ENCODE results near the gene CAV1.

The CAV1 gene

DNA sequence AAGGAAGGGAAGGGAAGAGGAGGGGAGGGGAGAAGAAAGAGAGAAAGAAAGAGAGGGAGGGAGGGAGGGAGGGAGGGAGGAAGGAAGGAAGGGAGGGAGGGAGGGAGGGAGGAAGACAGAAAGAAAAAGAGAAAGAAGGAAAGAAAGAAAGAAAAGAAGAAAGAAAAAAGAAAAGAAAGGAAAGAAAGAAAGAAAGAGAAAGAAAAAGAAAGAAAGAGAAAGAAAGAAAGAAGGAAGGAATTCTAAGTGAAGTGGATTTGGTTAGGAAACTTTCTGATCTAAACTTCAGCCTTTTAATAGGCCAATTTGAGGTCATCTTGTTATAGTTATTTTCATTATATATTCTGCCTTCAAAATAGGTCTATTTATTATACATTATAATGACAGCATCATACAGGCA lies 21.0 kb upstream of the CAV1 start:
- no peak for DNase-seq (ENCODE audit: low read depth in 3 of 3)

GRCh38 chr7:116505278-116505677 lies 19.6 kb upstream of the CAV1 start:
- DNase-seq (ENCODE audit: low read depth in 3 of 3): no peak

- DNase-seq (ENCODE audit: low read depth in 3 of 3): no peak
Observed at GRCh38 chr7:116505823-116506222, 19.0 kb upstream of the CAV1 start.

DNA sequence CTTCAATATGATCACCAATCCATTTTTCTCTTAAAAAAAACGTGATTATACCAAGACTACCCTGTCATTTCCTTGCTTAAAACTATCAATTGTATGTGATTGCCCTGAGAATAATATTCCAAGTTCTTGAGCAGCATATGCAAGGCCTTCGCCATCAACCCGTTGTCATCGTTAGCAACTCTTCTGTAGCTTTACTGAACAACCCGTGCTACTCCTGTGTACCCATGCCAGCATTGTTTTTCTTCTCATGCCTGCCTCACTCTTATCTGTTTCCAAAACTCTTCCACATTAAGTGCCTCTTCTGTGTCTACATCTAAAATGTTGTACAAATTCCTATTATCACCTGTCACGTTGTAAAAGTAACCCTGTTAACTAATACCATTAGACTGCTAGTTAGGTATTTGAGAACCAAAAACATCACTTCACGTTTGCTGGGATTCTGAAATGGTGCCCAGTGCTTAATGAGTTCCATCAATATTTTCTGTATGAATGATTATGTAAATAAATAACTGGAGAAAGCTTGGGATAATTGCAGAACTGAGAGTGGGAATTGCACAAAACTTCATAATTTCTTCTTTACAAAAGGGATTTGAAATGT lies 14.8 kb upstream of the CAV1 start:
- no peak for DNase-seq (ENCODE audit: low read depth in 3 of 3)

- DNase-seq (ENCODE audit: low read depth in 3 of 3): no peak
Observed at GRCh38 chr7:116510795-116511194, 14.0 kb upstream of the CAV1 start.

DNA sequence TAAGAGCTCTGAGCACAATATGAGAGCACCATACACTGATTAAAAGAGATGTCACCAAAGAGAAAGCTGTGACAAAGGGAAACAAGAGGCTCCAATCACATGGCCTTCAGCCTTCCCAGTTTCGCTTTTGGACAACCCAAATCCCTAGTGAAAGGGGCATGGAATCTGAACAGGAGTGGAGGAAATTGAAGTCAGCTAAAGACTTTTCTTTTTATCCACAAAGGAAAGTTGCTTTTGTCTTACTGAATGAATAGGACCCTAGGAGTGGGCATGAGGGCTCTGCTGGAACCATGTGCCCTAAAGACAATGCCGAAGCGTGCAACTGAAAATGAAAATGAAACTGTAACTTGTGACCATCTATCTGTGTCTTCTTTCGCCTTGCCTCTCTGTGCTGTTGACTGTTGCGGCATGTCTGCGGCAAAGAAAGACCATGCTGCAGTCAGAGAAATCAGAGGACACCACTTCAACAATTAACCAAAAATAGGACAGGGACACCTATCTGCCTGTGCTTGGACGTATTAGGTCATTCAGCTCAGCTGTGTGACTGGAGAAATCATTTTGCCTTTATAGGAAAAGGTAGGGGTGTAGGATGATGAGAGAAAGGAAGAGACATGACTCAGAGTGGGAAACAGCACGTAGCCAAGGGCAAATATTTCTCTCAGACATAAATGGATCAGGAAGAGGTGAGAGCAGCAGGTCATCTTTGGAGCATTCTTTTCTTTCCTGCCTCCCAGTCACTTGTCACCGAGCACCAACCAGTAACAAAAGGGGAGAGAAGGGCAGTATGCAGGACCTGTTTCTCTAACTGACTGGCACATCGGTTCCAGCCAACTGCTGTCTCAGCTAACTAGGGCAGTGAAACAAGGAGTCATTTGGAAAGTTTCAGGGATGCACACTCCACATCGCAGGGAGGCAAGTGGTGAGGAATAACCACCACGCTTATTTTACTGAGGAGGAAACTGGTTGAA lies 13.0 kb upstream of the CAV1 start:
- DNase-seq (ENCODE audit: low read depth in 3 of 3): no peak

- no peak for DNase-seq (ENCODE audit: low read depth in 3 of 3)
Observed at GRCh38 chr7:116512520-116513188, 12.2 kb upstream of the CAV1 start.

DNA sequence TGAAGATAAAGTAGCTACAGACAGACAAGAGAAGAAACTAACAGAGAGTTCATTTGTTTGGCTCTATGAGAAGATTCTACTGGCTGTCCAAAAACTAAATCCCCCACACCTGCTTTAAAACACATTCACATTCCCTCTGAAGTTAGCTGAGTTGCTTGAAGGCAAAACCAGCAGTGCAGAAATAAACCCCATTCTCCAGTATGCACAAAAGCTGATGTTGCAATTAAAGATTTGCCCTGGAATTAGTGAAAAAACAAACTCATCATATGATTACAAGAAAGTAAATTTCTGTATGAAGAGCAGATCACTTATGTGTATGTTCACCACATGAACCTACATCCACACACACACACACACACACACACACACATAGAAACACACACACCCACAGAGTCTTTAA lies 9.3 kb upstream of the CAV1 start:
- no peak for DNase-seq (ENCODE audit: low read depth in 3 of 3)

DNA sequence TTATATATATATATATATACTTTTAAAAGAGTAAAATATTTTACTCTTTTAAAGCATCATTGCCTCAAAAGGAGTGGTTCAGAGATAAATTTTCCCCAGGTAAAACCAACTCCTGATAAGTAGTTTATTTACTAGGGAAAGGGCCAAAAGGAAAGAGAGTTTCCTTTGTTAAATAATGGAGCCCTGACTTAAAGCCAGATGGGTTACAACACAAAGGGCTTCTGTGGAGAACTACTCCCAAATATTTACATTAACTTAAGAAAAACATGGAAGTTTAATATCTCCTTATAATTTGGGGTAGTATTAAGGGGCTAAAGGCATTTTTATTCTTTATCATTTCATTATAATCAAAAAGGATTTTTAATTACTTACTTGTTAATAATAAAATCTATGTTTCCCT lies 8.5 kb upstream of the CAV1 start:
- DNase-seq (ENCODE audit: low read depth in 3 of 3): no peak

- no peak for DNase-seq (ENCODE audit: low read depth in 3 of 3)
Observed at GRCh38 chr7:116517626-116518025, 7.2 kb upstream of the CAV1 start.

DNA sequence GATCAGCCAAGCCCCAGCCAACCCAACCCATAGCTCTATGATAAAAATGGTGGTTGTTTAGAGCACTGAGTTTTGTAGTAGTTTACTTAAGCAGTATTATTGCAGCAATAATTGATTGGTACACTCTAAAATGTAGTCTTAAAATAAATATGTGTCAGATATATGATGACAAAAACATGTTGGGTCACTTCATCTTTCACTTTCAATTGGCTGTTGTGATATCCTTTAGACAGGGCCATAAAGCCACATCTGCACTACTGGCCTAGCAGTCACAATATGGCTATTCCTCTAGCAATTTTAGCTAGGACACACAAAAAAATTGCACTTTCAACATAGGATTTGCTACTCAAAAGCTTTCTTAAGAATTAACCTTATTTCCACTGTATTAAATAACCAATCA lies 5.9 kb upstream of the CAV1 start:
- no peak for DNase-seq (ENCODE audit: low read depth in 3 of 3)

DNA sequence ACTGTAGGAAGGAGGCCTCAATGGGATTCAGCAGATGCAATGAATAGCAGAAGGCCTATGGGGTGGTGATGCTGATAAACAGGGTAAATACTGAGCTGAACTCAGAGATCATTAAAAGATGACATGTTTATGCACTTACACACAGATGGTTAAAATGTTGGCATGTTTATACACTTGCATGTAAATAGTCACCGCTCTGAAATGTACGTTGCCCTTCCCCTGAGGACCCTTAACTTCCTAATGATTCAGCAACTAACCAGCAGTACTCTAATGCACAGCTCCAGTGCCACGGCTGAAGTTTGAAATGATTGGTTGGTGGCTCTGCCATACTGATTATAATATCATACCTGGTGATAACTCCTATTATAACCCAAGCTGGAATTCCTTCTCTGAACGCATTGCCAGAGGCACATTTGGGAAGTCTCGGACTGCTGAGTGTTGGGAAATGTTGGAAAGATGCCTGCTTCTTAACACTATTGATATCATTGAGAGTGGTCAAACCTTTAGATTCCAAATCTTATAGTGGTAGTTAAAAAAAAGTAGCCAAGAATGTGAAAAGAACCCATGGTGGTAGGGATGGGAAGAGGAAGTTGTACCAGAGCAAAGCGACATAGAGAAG lies 3.7 kb upstream of the CAV1 start:
- no peak for DNase-seq (ENCODE audit: low read depth in 3 of 3)

DNA sequence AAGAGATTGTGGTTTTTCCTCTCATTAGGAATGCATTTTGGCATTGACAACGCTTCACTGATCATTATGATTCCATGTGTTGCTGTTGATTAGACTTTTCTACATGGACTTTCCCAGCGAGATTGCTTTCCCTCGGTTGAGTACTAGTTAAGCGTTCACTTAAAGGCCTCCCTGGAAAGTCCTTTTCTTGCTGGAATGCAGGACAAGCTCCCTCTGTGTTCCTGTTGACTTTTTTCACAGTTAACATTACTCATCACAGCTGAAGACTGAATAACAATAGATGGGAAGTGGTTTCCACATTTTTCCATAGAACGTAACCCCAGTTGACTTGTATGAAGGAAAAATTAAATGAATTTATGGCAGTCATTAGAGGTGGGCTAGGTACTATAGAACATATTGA lies 2.6 kb upstream of the CAV1 start:
- DNase-seq (ENCODE audit: low read depth in 3 of 3): no peak

- no peak for DNase-seq (ENCODE audit: low read depth in 3 of 3)
Observed at GRCh38 chr7:116524221-116524608, 621 bp upstream of the CAV1 start.

DNA sequence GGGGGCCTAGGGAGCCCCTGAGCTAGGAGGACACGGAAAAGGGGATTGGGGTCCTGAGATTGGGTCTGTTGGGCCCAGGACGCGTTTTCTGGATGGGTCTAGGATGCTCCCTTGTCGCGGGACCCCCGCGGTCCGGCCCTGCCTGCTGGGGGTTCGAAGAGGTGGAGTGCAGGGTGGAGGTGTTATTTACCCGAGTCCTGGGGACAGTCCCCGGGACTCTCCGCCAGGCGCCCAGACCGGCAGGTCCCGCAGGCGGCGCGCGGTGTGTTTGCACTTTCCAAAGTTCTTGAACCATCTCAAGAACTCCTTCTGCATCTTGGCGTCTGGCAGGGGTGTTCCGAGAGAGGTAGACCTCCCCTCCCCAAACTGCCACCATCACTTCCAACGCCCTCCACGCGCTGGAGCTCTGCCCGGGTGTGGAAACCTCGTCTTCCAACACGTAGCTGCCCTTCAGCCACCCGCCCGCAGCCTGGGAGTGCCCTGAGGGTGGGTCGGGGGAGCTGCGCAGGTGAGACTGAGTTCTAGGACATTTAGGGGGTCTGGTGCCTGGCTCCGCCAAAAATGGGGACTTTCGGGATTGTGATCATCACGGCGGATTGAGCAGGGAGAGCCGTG lies 569 bp downstream of the CAV1 start:
- DNase-seq (ENCODE audit: low read depth in 3 of 3): peak in 1 of 3 experiments; percentile 7

DNA sequence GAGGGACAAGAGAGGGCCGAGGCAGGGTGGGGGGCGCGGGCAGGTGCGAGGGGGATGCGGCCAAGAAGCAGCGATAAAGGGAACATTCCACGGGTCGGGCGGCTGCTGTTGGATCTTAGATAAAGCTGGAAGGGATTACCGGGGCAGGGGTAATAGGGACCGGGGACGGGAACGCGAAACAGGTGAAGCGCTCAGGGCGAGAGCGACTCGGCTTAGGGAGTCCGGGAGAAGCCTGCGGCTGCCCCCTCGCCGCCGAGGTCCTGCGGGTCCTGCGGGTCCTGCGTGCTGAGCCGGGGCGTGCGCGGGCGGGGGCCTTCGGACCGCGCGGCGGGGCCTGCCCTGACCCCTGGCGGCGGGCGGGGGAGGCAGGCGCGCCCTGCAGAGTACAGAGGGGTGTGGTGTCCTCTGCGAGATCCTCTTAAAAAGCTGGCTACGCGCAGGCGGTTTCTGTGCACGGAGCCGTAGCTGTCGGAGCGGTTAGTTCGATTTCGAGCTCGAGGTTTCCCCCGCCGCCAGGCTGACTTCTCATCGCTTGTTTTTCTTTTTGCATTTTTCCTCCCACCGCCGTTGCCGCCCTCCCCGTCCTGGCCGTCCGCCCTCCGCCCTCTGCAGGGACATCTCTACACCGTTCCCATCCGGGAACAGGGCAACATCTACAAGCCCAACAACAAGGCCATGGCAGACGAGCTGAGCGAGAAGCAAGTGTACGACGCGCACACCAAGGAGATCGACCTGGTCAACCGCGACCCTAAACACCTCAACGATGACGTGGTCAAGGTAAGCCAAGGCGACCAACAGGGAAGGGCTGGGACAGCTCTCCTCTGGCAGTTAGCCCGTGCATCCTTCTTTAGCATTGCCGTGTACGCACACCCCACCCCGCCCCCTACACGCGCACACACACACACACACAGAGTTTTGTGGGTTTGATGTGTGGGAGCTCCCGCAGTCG lies 1.4 kb downstream of the CAV1 start:
- peak in 2 of 3 experiments; percentile 17 to 40 for DNase-seq (ENCODE audit: low read depth in 3 of 3)

DNA sequence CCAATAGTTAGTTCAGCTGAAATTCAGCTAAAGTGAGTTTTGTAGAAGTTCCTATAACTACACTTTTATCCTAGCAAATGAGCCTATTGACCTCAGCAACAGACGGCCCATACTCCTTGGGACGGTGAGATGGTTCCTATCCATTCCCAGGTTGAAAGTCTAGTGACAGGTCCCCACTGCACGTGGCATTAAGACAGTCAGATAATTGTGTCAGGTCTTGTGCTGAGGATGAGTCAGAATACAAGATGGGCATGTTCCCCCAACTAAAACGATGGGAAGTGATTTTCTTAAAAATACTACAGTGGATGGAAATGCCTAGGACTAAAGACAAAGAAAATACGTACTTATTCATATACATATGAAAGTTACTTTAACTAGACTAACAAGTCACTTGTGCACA lies 2.1 kb downstream of the CAV1 start:
- no peak for DNase-seq (ENCODE audit: low read depth in 3 of 3)

DNA sequence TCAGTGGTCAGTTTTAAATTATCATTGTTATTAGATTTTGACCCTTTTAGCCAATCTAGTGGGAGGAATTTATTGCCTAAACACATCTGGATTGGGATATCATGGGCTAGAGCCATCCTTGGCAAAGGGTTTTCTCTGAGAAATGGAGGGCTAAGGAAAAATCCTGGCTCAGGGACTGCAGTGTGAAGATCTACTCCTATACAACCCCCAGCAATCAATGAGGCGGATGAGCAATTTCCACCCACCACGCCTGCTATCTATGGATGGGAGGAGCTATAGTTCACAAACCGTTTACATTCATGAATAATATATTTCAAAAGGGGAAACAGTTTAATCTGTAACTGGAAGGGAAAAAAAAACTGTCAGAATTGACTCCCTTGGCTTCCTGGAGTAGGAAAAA lies 2.7 kb downstream of the CAV1 start:
- no peak for DNase-seq (ENCODE audit: low read depth in 3 of 3)

- DNase-seq (ENCODE audit: low read depth in 3 of 3): no peak
Observed at GRCh38 chr7:116528008-116528789, 3.4 kb downstream of the CAV1 start.

DNA sequence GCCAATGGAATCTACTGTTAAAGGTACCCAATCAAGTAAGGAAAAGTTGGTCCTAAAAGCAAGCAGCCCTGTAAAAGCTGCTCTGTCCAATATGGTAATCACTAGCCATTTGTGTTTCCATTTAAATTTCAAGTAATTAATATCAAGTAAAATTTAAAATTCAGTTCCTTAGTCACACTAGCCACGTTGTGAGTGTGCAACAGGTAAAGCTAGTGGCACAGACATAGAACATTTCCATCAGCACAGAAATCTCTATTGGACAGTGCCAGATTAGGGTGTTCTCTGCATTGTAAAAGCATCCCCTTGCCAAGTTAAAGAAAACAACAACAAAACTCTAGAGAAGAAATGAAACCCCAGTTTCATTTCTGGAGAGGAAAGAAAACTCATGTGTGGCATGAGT lies 4.4 kb downstream of the CAV1 start:
- DNase-seq (ENCODE audit: low read depth in 3 of 3): no peak
